ENCODE measurements around the gene CC2D2B.
A peak's percentile ranks its signal among the peaks of the same experiment; 100 is the strongest.

Gene CC2D2B

GRCh38 chr10:96043893-96044715 lies 136.3 kb downstream of the CC2D2B start:
- H3K9me2 ChIP-seq (replicated peaks; ENCODE audit: control insufficient read depth, low read length) = no peaks in the 10 kb centered on the region
- no peaks in the 10 kb centered on the region for H3K27me3 ChIP-seq (ENCODE audit: control insufficient read depth, low read length)
- H3K4me3 ChIP-seq (ENCODE audit: low read length) = peak overlapping the region; percentile 95
- H4K20me1 ChIP-seq (ENCODE audit: control insufficient read depth, insufficient read depth, low read depth, low read length) = peaks cover 9% of the 10 kb centered on the region; the same call in 1 of the 2 replicates
- H3K9me3 ChIP-seq (ENCODE audit: control insufficient read depth, insufficient read depth, low read length) = no peaks in the 10 kb centered on the region
- peaks cover 55% of the 10 kb centered on the region for H3K4me1 ChIP-seq (ENCODE audit: control insufficient read depth, low read length)
- H3K27ac ChIP-seq (ENCODE audit: low read depth, low read length) = peak overlapping the region; percentile 31
- H3K79me2 ChIP-seq (ENCODE audit: control insufficient read depth, low read length) = peaks cover 65% of the 10 kb centered on the region
- TF ChIP-seq EZH2phosphoT487 (IDR thresholded peaks at IDR 0.05; ENCODE audit: borderline replicate concordance, low read length) (no peak), CTCF (IDR thresholded peaks at IDR 0.05; ENCODE audit: low read depth, low read length, poor library complexity, severe bottlenecking) (no peak)
- peak overlapping the region; percentile 69 for H3K4me2 ChIP-seq (ENCODE audit: low read length)
- H3F3A ChIP-seq (ENCODE audit: control insufficient read depth, insufficient read depth) = no peaks in the 10 kb centered on the region
- H3K36me3 ChIP-seq (ENCODE audit: control insufficient read depth, low read length) = peaks cover 46% of the 10 kb centered on the region

GRCh38 chr10:96044736-96045135 lies 137.0 kb downstream of the CC2D2B start:
- Histone ChIP-seq H3K9me2 (replicated peaks; ENCODE audit: control insufficient read depth, low read length) (no peaks in the 10 kb centered on the region), H3K4me1 (ENCODE audit: control insufficient read depth, low read length) (peaks cover 56% of the 10 kb centered on the region), H4K20me1 (ENCODE audit: control insufficient read depth, insufficient read depth, low read depth, low read length) (peaks cover 9% of the 10 kb centered on the region; the same call in 1 of the 2 replicates), H3K27me3 (ENCODE audit: control insufficient read depth, low read length) (no peaks in the 10 kb centered on the region), H3K4me3 (ENCODE audit: low read length) (peak overlapping the region; percentile 95), H3K9me3 (ENCODE audit: control insufficient read depth, insufficient read depth, low read length) (no peaks in the 10 kb centered on the region), H3K4me2 (ENCODE audit: low read length) (peak overlapping the region; percentile 69), H3K27ac (ENCODE audit: low read depth, low read length) (peak overlapping the region; percentile 31; the same call in 1 of the 2 replicates), H3K79me2 (ENCODE audit: control insufficient read depth, low read length) (peaks cover 71% of the 10 kb centered on the region), H3F3A (ENCODE audit: control insufficient read depth, insufficient read depth) (no peaks in the 10 kb centered on the region), H3K36me3 (ENCODE audit: control insufficient read depth, low read length) (peaks cover 50% of the 10 kb centered on the region)
- TF ChIP-seq CTCF (IDR thresholded peaks at IDR 0.05; ENCODE audit: low read depth, low read length, poor library complexity, severe bottlenecking) = no peak
- TF ChIP-seq EZH2phosphoT487 (IDR thresholded peaks at IDR 0.05; ENCODE audit: borderline replicate concordance, low read length) = no peak

GRCh38 chr10:96046546-96046945 lies 138.8 kb downstream of the CC2D2B start:
- H3K4me2 ChIP-seq (ENCODE audit: low read length) = peak overlapping the region; percentile 69
- H3K27me3 ChIP-seq (ENCODE audit: control insufficient read depth, low read length) = no peaks in the 10 kb centered on the region

More at GRCh38 chr10:96046546-96046945, 138.8 kb downstream of the CC2D2B start:
- Histone ChIP-seq H4K20me1 (ENCODE audit: control insufficient read depth, insufficient read depth, low read depth, low read length) (peaks cover 9% of the 10 kb centered on the region; the same call in 1 of the 2 replicates), H3K9me3 (ENCODE audit: control insufficient read depth, insufficient read depth, low read length) (no peaks in the 10 kb centered on the region), H3K4me3 (ENCODE audit: low read length) (no peak overlapping the region), H3K9me2 (replicated peaks; ENCODE audit: control insufficient read depth, low read length) (no peaks in the 10 kb centered on the region), H3K27ac (ENCODE audit: low read depth, low read length) (no peak overlapping the region), H3K36me3 (ENCODE audit: control insufficient read depth, low read length) (peaks cover 67% of the 10 kb centered on the region), H3K79me2 (ENCODE audit: control insufficient read depth, low read length) (peaks cover 86% of the 10 kb centered on the region), H3F3A (ENCODE audit: control insufficient read depth, insufficient read depth) (no peaks in the 10 kb centered on the region), H3K4me1 (ENCODE audit: control insufficient read depth, low read length) (peaks cover 56% of the 10 kb centered on the region)
- TF ChIP-seq EZH2phosphoT487 (IDR thresholded peaks at IDR 0.05; ENCODE audit: borderline replicate concordance, low read length) (no peak), CTCF (IDR thresholded peaks at IDR 0.05; ENCODE audit: low read depth, low read length, poor library complexity, severe bottlenecking) (no peak)

All from DOHH2 (cell line).